Measurements from ENCODE around the gene NKX6-2.
"Not testable (repeated sequence)": the region's sequence is repeated elsewhere in the genome, so short reads cannot be mapped to it uniquely, and the experiment has no call there.

Gene NKX6-2

GRCh38 chr10:132785723-132786475 is at the start of gene NKX6-2:
Gene NKX6-2 (minus strand): TSS chr10:132786147. CDS start chr10:132785948, 199 bp downstream.
- DNase-seq = no peak

DNA sequence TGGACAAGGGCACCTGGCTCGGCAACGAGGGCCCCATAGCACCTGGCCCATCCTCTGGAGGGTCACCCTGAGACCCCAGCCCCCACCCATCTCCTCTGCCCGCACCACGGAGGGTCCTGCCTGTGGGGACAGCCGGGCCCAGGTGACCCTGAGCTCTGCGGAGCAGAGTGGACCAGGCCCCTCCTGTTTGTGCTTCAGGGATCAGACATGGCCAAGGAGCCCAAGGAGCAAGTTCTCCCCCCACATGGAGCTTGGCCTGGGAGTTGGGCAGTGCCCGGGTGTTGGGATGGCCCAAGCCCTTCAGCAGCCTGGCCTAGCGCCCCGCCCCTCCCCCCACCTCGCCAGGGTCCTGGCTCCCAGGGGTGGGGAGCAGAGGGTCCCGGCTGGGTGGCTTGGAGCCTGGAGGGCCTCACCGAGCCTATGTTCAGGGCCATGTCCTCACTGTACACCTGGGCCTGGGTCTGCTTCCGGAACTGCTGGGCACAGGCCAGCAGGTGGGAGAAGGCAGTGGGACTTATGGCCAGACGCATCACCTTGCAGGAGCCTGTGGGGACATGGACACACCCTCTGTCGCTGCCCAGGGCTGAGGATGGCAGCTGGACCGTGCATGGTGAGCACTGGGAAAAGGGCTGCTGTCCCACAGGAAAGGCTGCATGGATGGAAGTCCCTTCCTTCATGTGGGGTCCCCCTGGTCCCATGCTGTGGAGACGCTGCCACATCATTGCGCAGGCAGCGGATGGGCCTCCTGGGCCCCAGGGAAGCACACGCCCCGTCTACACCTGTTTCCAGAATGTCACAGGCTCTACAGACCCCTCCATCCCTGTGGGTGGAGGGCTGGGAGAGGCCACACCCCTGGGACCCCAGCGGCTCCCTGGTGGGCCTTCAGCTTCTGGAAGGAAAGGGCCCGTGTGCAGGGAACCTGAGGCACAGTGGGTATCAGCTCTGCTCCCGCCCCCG is 49.2 kb upstream of the NKX6-2 start:
- DNase-seq = no peak

DNA sequence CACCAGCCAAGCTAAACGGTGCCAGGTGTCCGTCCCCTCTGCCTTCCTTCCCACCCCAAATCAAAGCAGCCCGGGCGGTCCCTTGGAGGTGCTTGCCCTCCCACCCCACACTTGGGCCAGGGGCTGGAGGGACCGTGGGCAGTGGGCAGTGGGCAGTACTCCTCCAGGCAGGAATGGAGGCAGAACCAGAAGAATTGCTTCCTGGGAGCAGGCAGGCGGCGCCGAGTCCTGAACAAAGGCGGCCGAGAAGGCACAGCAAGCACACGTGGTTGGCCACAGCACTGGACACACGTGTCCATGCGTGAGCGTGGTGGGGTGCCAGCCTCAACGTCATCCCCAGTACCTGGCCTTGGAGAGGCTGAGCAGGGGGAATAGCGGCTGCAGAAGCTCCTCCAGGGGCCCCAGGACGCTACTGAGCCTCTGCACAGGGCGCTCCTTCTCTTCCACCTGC is 48.4 kb upstream of the NKX6-2 start:
- no peak for DNase-seq

- DNase-seq = no peak
Measured at GRCh38 chr10:132833421-132834111, 47.6 kb upstream of the NKX6-2 start.

DNA sequence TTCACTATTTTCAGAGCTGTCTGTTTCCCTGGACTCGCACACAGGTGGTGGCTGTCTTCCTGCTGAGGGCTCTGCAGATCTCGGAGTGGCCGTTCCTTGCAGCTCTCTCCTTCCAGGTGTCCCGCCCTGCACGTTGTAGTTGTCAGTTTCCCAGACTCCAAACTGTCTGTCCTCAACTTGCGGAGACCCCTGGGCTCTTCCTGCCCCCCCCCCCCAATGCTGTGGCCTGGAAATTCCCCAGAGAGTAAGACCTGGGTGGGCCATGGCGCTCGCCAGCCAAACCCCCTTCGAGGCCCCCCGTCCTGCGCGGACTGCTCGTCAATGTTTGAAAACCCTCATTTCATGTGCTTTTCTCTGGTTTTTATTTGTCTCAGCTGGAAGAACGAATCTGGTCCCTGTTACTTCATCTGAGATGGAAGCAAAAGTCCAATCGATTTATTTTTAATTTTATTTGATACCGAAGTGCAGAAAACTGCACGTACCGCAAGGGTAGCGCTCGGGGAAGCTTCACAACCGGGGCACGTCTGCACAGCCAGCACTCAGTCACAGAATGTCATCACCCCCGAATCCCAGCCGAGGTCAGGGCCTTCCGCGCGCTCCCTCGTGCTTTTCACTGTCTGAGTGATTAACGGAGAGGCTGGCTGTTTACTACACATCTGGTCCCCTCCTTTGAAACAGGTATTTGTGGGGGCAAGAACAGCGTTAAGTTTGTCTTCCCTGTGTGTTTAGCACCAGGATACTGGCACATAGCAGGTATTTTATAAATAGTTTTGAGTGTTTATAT is 46.4 kb upstream of the NKX6-2 start:
- DNase-seq = no peak

- no peak for DNase-seq
Measured at GRCh38 chr10:132829403-132829802, 43.5 kb upstream of the NKX6-2 start.

- DNase-seq = no peak
Measured at GRCh38 chr10:132828681-132829080, 42.7 kb upstream of the NKX6-2 start.

GRCh38 chr10:132827861-132828539 is 42.1 kb upstream of the NKX6-2 start:
- no peak for DNase-seq

GRCh38 chr10:132827423-132827789 is 41.5 kb upstream of the NKX6-2 start:
- DNase-seq = no peak

DNA sequence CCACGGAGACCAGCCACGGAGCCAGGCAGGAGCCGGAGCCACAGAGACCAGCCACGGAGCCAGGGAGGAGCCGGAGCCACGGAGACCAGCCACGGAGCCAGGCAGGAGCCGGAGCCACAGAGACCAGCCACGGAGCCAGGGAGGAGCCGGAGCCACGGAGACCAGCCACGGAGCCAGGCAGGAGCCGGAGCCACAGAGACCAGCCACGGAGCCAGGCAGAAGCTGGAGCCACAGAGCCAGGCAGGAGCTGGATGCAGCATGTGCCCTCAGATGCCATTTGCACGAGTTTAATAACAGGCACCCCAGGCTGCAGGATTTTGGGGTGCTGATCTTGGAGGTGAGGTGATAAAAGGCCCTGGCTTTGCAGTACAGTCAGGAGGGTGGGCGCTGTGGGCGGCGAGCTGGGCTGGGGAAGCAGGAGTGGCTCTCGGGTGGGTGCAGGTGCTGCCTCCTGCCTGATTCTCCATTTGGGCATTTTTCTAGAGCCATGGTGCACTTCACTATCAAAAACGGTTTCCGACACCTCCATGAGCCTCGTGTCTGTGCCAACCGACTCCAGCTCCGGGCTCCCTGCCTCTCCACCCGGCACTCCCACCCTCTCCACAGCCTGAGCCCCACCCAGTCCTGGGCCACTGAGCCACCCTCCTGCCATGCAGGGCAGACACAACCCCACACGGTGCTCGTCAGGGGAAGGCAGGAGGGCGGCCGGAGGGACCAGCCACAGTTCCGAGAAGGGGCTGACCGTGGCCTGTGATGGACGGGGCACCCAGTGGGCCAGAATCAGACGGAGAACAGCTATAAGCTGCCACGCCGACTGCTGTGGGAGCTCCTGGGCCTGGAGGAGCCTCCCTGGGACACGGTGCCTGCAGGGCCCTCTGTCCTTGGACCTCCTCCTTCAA is 40.8 kb upstream of the NKX6-2 start:
- DNase-seq = no peak

DNA sequence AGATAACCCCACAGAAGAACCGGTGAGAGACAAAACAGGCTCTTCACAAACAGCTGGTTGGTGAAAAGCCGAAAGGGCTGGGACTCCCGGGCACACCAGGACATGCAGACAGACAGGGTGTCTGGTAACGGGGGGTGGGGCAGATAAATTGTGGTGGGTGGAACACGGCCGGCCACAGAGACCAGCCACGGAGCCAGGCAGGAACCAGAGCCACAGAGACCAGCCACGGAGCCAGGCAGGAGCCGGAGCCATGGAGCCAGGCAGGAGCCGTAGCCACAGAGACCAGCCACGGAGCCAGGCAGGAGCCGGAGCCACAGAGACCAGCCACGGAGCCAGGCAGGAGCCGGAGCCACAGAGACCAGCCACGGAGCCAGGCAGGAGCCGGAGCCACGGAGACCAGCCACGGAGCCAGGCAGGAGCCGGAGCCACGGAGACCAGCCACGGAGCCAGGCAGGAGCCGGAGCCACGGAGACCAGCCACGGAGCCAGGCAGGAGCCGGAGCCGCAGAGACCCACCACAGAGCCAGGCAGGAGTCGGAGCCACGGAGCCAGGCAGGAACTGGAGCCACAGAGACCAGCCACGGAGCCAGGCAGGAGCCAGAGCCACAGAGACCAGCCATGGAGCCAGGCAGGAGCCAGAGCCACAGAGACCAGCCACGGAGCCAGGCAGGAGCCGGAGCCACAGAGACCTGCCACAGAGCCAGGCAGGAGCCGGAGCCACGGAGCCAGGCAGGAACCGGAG is 40.0 kb upstream of the NKX6-2 start:
- DNase-seq = not testable (repeated sequence)

DNA sequence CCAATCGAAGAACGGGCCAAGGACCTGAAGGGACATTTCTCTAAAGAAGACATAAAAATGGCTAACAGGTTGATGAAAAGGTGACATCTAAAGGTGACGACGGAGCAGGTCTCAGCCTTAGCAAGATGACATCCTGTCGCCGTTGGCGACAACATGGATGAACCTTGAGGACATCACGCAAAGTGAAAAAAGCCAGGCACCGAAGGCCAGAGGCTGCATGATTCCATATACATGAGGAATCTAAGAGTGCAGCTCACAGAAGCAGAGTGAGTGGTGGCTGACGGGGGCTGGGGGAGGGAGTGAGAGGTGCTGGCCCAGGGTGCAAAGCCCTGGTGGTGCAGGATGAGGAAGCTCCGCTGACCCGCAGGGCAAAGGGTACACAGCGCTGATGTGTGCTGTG is 34.1 kb upstream of the NKX6-2 start:
- no peak for DNase-seq

GRCh38 chr10:132817701-132818211 is 31.8 kb upstream of the NKX6-2 start:
- DNase-seq = no peak

- no peak for DNase-seq
Measured at GRCh38 chr10:132816718-132817117, 30.8 kb upstream of the NKX6-2 start.

- no peak for DNase-seq
Measured at GRCh38 chr10:132815168-132815857, 29.4 kb upstream of the NKX6-2 start.

GRCh38 chr10:132814469-132814856 is 28.5 kb upstream of the NKX6-2 start:
- DNase-seq = no peak

- DNase-seq = no peak
Measured at GRCh38 chr10:132813560-132814468, 27.9 kb upstream of the NKX6-2 start.

- no peak for DNase-seq
Measured at GRCh38 chr10:132813001-132813401, 27.1 kb upstream of the NKX6-2 start.
